ENCODE results near the gene SELENOO. TPM values are rescaled to one million over a fixed set of nuclear protein-coding genes. Genes with fewer than 3 reads are reported as not detected.

Gene SELENOO
- total and polyA plus RNA-seq, 9 donors: 0.40 to 31.1 (median 23.0) TPM

- WGBS, 3 donors: 76 to 81% (median 80%) methylated on average over 24 to 27 of the region's 27 CpGs
- no peaks in the 10 kb centered on the region for H3K9me3 ChIP-seq
- intact Hi-C loops (cut with DNase I): no loop called here
- no peak overlapping the region for H3K4me3 ChIP-seq
- H3K27me3 ChIP-seq: no peaks in the 10 kb centered on the region
- H3K4me1 ChIP-seq (ENCODE audit: insufficient read depth): no peaks in the 10 kb centered on the region
- H3K36me3 ChIP-seq: no peaks in the 10 kb centered on the region
- no peak overlapping the region for H3K27ac ChIP-seq
- peak in 2 of 5 donors; percentile 21 to 36 for DNase-seq
- TF ChIP-seq, protein P1, sequence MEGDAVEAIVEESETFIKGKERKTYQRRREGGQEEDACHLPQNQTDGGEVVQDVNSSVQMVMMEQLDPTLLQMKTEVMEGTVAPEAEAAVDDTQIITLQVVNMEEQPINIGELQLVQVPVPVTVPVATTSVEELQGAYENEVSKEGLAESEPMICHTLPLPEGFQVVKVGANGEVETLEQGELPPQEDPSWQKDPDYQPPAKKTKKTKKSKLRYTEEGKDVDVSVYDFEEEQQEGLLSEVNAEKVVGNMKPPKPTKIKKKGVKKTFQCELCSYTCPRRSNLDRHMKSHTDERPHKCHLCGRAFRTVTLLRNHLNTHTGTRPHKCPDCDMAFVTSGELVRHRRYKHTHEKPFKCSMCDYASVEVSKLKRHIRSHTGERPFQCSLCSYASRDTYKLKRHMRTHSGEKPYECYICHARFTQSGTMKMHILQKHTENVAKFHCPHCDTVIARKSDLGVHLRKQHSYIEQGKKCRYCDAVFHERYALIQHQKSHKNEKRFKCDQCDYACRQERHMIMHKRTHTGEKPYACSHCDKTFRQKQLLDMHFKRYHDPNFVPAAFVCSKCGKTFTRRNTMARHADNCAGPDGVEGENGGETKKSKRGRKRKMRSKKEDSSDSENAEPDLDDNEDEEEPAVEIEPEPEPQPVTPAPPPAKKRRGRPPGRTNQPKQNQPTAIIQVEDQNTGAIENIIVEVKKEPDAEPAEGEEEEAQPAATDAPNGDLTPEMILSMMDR (IDR thresholded peaks at IDR 0.05): no peak
- no peak for TF ChIP-seq EP300 (IDR thresholded peaks at IDR 0.05)
- no peak for TF ChIP-seq POLR2A (IDR thresholded peaks at IDR 0.05)
Measured at GRCh38 chr22:50175921-50176849, 24.6 kb upstream of the SELENOO start.

GRCh38 chr22:50176850-50177536, 23.8 kb upstream of the SELENOO start:
- H3K36me3 ChIP-seq: no peaks in the 10 kb centered on the region
- no peak overlapping the region for H3K4me3 ChIP-seq
- peak in 4 of 5 donors; percentile 9 to 42 (median 31) for DNase-seq
- no peaks in the 10 kb centered on the region for H3K27me3 ChIP-seq
- no peak overlapping the region for H3K27ac ChIP-seq
- H3K4me1 ChIP-seq (ENCODE audit: insufficient read depth): no peaks in the 10 kb centered on the region
- 94 to 95% (median 95%) methylated on average over 76 of the region's 76 CpGs for WGBS, 3 donors
- no peaks in the 10 kb centered on the region for H3K9me3 ChIP-seq
- intact Hi-C loops (cut with DNase I): no loop called here
- TF ChIP-seq EP300 (IDR thresholded peaks at IDR 0.05) (no peak), POLR2A (IDR thresholded peaks at IDR 0.05) (no peak)
- TF ChIP-seq, protein P1 (IDR thresholded peaks at IDR 0.05): no peak

DNA sequence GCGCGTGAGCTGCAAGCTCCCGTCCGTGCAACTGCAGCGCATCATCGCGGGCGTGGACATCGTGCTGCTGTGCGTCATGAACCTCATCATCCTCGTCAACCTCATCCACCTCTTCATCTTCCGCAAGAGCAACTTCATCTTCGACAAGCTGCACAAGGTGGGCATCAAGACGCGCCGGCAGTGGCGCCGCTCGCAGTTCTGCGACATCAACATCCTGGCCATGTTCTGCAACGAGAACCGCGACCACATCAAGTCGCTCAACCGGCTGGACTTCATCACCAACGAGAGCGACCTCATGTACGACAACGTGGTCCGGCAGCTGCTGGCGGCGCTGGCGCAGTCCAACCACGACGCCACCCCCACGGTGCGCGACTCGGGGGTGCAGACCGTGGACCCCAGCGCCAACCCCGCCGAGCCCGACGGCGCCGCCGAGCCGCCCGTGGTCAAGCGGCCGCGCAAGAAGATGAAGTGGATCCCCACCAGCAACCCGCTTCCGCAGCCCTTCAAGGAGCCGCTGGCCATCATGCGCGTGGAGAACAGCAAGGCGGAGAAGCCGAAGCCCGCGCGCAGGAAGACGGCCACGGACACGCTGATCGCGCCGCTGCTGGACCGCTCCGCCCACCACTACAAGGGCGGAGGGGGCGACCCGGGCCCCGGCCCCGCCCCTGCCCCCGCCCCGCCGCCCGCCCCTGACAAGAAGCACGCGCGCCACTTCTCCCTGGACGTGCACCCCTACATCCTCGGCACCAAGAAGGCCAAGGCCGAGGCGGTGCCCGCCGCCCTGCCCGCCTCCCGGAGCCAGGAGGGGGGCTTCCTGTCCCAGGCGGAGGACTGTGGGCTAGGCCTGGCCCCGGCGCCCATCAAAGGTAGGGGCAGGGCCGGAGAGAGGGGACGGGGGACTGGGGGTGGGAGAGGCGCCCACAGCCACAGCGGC, 23.0 kb upstream of the SELENOO start:
- H3K27me3 ChIP-seq: no peaks in the 10 kb centered on the region
- H3K36me3 ChIP-seq: no peaks in the 10 kb centered on the region
- H3K27ac ChIP-seq: no peak overlapping the region
- TF ChIP-seq, protein P1 (IDR thresholded peaks at IDR 0.05): no peak
- no peak for TF ChIP-seq POLR2A (IDR thresholded peaks at IDR 0.05)
- no peak for TF ChIP-seq EP300 (IDR thresholded peaks at IDR 0.05)
- intact Hi-C loops (cut with DNase I): no loop called here
- 61 to 72% (median 64%) methylated on average over 84 to 98 of the region's 98 CpGs for WGBS, 3 donors
- DNase-seq: peak in 3 of 5 donors; percentile 57 to 60 (median 59)
- H3K4me3 ChIP-seq: no peak overlapping the region
- H3K4me1 ChIP-seq (ENCODE audit: insufficient read depth): no peaks in the 10 kb centered on the region
- H3K9me3 ChIP-seq: no peaks in the 10 kb centered on the region

- peak in 2 of 5 donors; percentile 34 to 36 for DNase-seq
- intact Hi-C loops (cut with DNase I): no loop called here
- 27 to 54% (median 41%) methylated on average over 22 of the region's 22 CpGs for WGBS, 3 donors
- TF ChIP-seq, protein P1 (IDR thresholded peaks at IDR 0.05): no peak
- TF ChIP-seq EP300 (IDR thresholded peaks at IDR 0.05): no peak
- no peak for TF ChIP-seq POLR2A (IDR thresholded peaks at IDR 0.05)
- Histone ChIP-seq H3K27me3 (no peaks in the 10 kb centered on the region), H3K9me3 (no peaks in the 10 kb centered on the region), H3K27ac (no peak overlapping the region), H3K4me1 (ENCODE audit: insufficient read depth) (no peaks in the 10 kb centered on the region), H3K36me3 (no peaks in the 10 kb centered on the region), H3K4me3 (no peak overlapping the region)
Measured at GRCh38 chr22:50178471-50178864, 22.3 kb upstream of the SELENOO start.

Data from ovary (tissue), 9 donors.